Pancreas (tissue), 10 donors: ENCODE measurements around the gene DLST. TPM values are rescaled to one million over a fixed set of nuclear protein-coding genes. Genes with fewer than 3 reads are reported as not detected.

Source experiments
- ATAC-seq, 4 donors: fragments of 200-7000 bp; cut with Tn5 transposase; one replicate each; pipeline versions ENCODE4 v1.8.0 to v1.9.1; 2020; ENCODE audit warnings: mild to moderate bottlenecking in 4 of 4, moderate library complexity in 4 of 4
- DNase-seq, 6 donors: peaks; one replicate each; pipeline ENCODE4 v3.0.0-alpha.2; 2020
- FAIRE-seq: peaks from 2 replicates; lab custom pipeline; 2012; peaks lifted over from hg19 to GRCh38; lab: Jason Lieb, UNC
- H3K27ac ChIP-seq, 4 donors: fragments of 200-600 bp; sonication (generic); 1 replicate in 3 of 4; 2 replicates in 1 of 4; pipeline versions ENCODE4 v1.5.0 to v1.8.0; 2020
- H3K27me3 ChIP-seq, 4 donors: fragments of 200-600 bp; one replicate each; pipeline ENCODE4 v1.8.0; 2021
- H3K36me3 ChIP-seq, 3 donors: fragments of 200-600 bp; sonication (generic) in 1 of 3; one replicate each; pipeline versions ENCODE4 v1.5.0 to v1.8.0; 2020 to 2021
- H3K4me1 ChIP-seq, 3 donors: fragments of 200-600 bp; one replicate each; pipeline ENCODE4 v1.8.0; 2021
- H3K4me3 ChIP-seq, 4 donors: fragments of 200-600 bp; sonication (generic) in 2 of 4; one replicate each; pipeline versions ENCODE4 v1.5.0 to v1.8.0; 2020 to 2021
- H3K9me3 ChIP-seq, 4 donors: fragments of 200-600 bp; one replicate each; pipeline ENCODE4 v1.8.0; 2021
- WGBS, 2 donors: extraction: QIAGEN DNeasy Blood & Tissue Kit; methylation state at CpG; one replicate each; pipeline ENCODE4 v1.1.7; 2013; 5-methylcytosine and 5-hydroxymethylcytosine counted together
- intact Hi-C, 3 donors: fragments of 100-400 bp; cut with DNase I; formaldehyde crosslinking; loops; one replicate each; pipeline versions ENCODE4 v1.11.1 to v1.14.2; 2022
- polyA plus RNA-seq, 2 donors: library from polyadenylated mRNA; stranded (reverse); fragments of 200-250 nt; gene quantifications; one replicate each; pipeline ENCODE4 v1.2.3, GENCODE V29; 2013
- total RNA-seq, 6 donors: library from RNA; stranded (reverse); fragmentation: NEBNext Ultra II Directional in 4 of 6; extraction: Animal tissue kit (Norgen Biotek cat#: 25700) in 4 of 6; gene quantifications; one replicate each; pipeline versions ENCODE4 v1.2.1 to v1.2.4, GENCODE V29; 2021 to 2023
- TF ChIP-seq, protein P1 (sequence below), 4 donors: fragments of 200-600 bp; sonication (generic) in 3 of 4; IDR thresholded peaks; one replicate each; pipeline versions ENCODE4 v1.5.0 to v1.8.0; 2021; ENCODE audit warnings: antibody characterized with exemption in 4 of 4
- donor health status: healthy with polysubstance abuse.
- donor health status: DM: no; HTN: no; CAD: no; lungs with moderate emphysema.
- donor health status: DM: no; HTN: no; CAD: no.
- donor health status: control.
- donor health status: control.
- donor health status: Bipolar disorder and iron deficiency.
- donor health status: DM: yes; HTN: yes; CAD: no.
- donor health status: DM: no; HTN: no; CAD: no.
- donor health status: DM: no; HTN: no; CAD: no.
- donor health status: DM: yes; HTN: yes; CAD: no.

DLST gene
- total and polyA plus RNA-seq, 8 donors, result 22.8 to 46.0 (median 38.6) TPM

DNA sequence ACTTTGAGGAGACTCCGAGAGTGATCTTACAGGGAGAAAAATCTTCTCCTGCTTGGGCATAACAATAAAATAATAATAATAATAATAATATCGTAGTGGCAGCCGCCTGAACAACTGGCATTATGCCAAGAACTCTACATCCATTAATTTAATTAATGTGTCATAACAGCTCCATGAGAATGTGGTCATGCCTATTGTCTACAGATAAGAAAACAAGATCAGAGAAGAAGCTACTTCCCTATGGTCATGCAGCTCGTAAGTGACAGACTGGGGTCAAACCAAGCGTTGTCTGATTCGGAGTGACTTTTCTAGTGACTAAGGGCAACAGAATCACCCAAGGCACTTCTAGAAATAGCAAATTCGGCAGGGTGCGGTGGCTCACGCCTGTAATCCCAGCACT, 17.5 kb upstream of the DLST start:
- no peaks in the 10 kb centered on the region for H3K27me3 ChIP-seq
- H3K4me3 ChIP-seq, result no peak overlapping the region
- ATAC-seq (no peak), FAIRE-seq (no peak), DNase-seq (no peak)
- no peaks in the 10 kb centered on the region for H3K4me1 ChIP-seq
- TF ChIP-seq, protein P1, sequence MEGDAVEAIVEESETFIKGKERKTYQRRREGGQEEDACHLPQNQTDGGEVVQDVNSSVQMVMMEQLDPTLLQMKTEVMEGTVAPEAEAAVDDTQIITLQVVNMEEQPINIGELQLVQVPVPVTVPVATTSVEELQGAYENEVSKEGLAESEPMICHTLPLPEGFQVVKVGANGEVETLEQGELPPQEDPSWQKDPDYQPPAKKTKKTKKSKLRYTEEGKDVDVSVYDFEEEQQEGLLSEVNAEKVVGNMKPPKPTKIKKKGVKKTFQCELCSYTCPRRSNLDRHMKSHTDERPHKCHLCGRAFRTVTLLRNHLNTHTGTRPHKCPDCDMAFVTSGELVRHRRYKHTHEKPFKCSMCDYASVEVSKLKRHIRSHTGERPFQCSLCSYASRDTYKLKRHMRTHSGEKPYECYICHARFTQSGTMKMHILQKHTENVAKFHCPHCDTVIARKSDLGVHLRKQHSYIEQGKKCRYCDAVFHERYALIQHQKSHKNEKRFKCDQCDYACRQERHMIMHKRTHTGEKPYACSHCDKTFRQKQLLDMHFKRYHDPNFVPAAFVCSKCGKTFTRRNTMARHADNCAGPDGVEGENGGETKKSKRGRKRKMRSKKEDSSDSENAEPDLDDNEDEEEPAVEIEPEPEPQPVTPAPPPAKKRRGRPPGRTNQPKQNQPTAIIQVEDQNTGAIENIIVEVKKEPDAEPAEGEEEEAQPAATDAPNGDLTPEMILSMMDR (IDR thresholded peaks at IDR 0.05), result no peak
- H3K36me3 ChIP-seq, result no peaks in the 10 kb centered on the region
- WGBS, 2 donors, result 68 to 69% methylated on average over 9 of the region's 9 CpGs
- no peak overlapping the region for H3K27ac ChIP-seq
- intact Hi-C loops, result loop anchor here in 1 of 3 donors (5.0 kb wide), 1 partner anchor 43 kb away; no protein-coding TSS in a partner anchor
- H3K9me3 ChIP-seq, result no peaks in the 10 kb centered on the region

DNA sequence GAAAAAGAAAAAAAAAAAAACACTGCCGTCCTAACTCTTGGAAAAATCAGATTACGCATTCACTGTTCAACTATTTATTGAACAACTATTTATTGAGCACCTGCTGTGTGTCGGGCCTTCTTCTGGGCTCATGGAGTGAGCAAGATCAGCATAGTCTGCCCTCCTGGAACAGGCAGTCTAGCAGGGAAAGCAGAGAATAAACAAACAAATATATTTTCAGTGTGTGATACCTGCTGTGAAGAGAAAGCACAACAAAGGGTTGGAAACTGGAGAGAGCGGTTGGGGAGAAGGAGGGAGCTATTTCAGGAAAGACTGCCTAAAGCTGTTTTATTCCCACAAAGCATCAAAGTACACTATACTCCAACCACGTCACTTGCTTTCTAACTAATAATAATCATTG, 16.6 kb upstream of the DLST start:
- intact Hi-C loops, result no loop called here
- no peaks in the 10 kb centered on the region for H3K27me3 ChIP-seq
- no peak overlapping the region for H3K27ac ChIP-seq
- H3K9me3 ChIP-seq, result no peaks in the 10 kb centered on the region
- WGBS, 2 donors, result 74 to 81% methylated on average over 5 of the region's 5 CpGs
- DNase-seq (no peak), ATAC-seq (no peak), FAIRE-seq (no peak)
- no peaks in the 10 kb centered on the region for H3K36me3 ChIP-seq
- H3K4me1 ChIP-seq, result no peaks in the 10 kb centered on the region
- TF ChIP-seq, protein P1 (IDR thresholded peaks at IDR 0.05), result no peak
- no peak overlapping the region for H3K4me3 ChIP-seq

DNA sequence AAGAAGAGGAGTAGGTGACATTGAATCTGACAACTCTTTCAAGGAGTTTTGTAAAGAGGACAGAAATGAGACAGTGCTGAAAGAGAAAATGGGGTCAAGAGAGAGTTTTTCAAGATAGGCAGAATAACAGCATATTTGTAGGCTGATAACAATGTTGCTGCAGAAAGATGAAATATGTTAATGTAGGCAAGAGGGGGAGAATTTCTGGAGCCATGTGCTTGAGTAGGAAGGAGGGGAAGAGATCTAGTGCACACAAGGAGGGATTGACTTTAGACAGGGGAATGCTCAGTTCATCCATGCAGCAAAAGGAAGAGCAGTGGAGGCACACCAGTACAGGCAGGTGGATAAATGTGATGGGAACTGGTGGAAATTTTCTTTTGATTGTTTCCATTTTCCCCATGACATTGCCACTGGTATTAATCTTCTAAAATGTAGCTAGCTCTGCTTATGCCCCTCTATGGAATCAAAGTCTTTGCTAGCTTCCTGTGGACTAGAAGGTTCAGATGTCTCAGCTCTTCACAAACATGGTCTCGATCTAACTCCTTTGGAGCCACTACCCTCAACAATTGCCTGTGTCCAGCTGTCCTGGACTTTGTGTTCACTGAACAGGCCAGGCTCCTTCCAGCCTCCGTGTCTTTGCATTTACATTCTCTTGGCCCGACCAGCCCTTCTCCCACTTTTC, 14.9 kb upstream of the DLST start:
- no peak for ATAC-seq
- FAIRE-seq, result no peak

DNA sequence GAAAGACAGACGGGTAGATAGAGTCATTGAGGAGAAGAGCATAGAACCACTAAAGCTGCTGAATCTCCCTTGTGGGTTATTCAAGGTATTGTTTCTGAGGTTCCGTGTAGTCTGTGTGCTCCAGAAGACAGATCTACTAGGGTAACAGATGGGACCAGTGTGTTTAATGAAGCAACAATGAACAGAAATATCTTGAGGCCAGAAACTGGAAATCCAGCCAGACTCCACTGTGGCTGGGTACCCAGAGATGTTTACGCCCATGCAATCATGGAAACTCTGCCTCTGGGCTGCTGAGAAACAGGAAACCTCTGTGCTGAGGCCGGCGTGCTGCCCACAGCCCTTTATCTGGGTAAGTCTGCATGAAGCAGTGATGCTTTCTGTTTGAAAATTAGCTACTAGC, 14.0 kb upstream of the DLST start:
- ATAC-seq, result peak in 2 of 4 donors; percentile 17 to 44

More for the DNA sequence above, 14.9 kb upstream of the DLST start:
- no peak overlapping the region for H3K27ac ChIP-seq
- intact Hi-C loops, result no loop called here
- no peaks in the 10 kb centered on the region for H3K4me1 ChIP-seq
- 68 to 71% methylated on average over 3 of the region's 3 CpGs for WGBS, 2 donors
- no peak overlapping the region for H3K4me3 ChIP-seq
- TF ChIP-seq, protein P1 (IDR thresholded peaks at IDR 0.05), result no peak
- H3K36me3 ChIP-seq, result no peaks in the 10 kb centered on the region
- H3K9me3 ChIP-seq, result no peaks in the 10 kb centered on the region
- H3K27me3 ChIP-seq, result no peaks in the 10 kb centered on the region
- DNase-seq, result no peak

DNA sequence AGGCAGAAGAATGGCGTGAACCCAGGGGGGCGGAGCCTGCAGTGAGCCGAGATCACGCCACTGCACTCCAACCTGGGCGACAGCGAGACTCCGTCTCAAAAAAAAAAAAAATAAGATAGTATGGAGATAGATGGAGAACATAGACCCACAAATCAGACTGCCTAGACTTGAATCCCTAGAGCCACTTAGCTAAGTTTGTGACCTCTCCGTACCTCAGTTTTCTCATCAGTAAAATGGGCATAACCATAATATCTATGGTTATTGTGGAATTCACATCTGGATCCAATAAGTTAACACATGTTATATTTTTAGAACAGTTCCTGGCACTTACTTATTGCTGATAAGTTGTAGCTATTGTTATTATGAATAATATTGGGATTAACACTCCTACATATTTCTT, 13.0 kb upstream of the DLST start:
- TF ChIP-seq, protein P1 (IDR thresholded peaks at IDR 0.05), result no peak
- Histone ChIP-seq H3K4me3 (no peak overlapping the region), H3K4me1 (no peaks in the 10 kb centered on the region), H3K27me3 (no peaks in the 10 kb centered on the region), H3K27ac (no peak overlapping the region), H3K9me3 (no peaks in the 10 kb centered on the region), H3K36me3 (no peaks in the 10 kb centered on the region)
- WGBS, 2 donors, result 67 to 78% methylated on average over 8 of the region's 8 CpGs
- ATAC-seq, result no peak
- no peak for FAIRE-seq
- DNase-seq, result no peak
- intact Hi-C loops, result no loop called here

More for the DNA sequence above, 14.0 kb upstream of the DLST start:
- H3K27me3 ChIP-seq, result no peaks in the 10 kb centered on the region
- no peak overlapping the region for H3K27ac ChIP-seq
- DNase-seq, result no peak
- TF ChIP-seq, protein P1 (IDR thresholded peaks at IDR 0.05), result no peak
- no peak for FAIRE-seq
- H3K4me1 ChIP-seq, result no peaks in the 10 kb centered on the region
- intact Hi-C loops, result no loop called here
- H3K4me3 ChIP-seq, result no peak overlapping the region
- no peaks in the 10 kb centered on the region for H3K36me3 ChIP-seq
- no peaks in the 10 kb centered on the region for H3K9me3 ChIP-seq
- 36 to 51% methylated on average over 5 of the region's 5 CpGs for WGBS, 2 donors
